Measurements from ENCODE around the gene FAM135A. TPM values are rescaled to one million over a fixed set of nuclear protein-coding genes. Genes with fewer than 3 reads are reported as not detected.

The FAM135A gene
- total and polyA plus RNA-seq, 4 donors = 6.9 to 25.7 (median 16.1) TPM

DNA sequence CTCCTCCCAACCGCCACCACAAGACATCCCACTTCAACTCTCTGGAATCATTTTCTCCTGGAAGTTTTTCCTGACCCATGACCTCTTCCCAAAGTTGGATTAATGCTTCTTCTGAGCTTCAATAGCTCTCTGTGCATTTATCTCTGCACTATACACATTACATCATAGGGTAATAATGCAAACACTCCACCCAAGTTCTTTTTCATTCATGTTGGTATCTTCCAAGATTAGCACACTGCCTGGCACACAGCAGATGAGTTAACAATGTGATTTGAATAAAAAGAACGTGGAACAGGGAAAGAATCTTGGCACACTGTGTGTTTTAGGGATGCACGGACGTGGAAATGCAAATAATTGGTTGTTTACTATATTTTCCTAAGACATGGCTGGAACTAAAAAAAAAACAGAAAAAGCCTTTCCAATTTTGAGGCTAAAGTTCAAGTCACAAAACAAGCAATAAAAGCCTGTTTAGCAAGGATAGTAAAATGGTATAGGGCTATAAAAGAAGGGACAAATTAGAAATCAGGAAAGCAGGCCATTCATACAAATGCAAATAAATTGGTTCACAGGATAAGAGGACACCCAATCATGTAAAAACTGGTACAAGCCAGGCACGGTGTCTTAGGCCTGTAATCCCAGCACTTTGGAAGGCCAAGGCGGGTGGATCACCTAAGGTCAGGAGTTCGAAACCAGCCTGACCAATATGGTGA is 1.6 kb upstream of the FAM135A start:
- DNase-seq = no peak
- Histone ChIP-seq H3K4me3 (ENCODE audit: low read length in 2 of 2) (no peak overlapping the region), H3K4me1 (ENCODE audit: control insufficient read depth in 1 of 2, insufficient read depth in 2 of 2, low read length in 2 of 2) (no peaks in the 10 kb centered on the region), H3K9me3 (ENCODE audit: control insufficient read depth, low read length) (no peaks in the 10 kb centered on the region), H3K36me3 (ENCODE audit: control insufficient read depth in 1 of 2, insufficient read depth in 2 of 2, low read length in 1 of 2) (no peaks in the 10 kb centered on the region), H3K27me3 (ENCODE audit: control insufficient read depth in 1 of 2, insufficient read depth in 2 of 2, low read length in 1 of 2) (no peaks in the 10 kb centered on the region), H3K27ac (ENCODE audit: low read depth in 1 of 2, low read length in 2 of 2) (no peak overlapping the region)
- 86 to 90% methylated on average over 7 of the region's 7 CpGs for WGBS, 2 donors
- intact Hi-C loops (cut with DNase I) = loop anchor here in 1 of 2 donors (10.0 kb wide), 2 partner anchors 153 to 253 kb away; partner anchors contain the start of genes SDHAF4 and SMAP1
- ATAC-seq (ENCODE audit: low FRiP score) = no peak

DNA sequence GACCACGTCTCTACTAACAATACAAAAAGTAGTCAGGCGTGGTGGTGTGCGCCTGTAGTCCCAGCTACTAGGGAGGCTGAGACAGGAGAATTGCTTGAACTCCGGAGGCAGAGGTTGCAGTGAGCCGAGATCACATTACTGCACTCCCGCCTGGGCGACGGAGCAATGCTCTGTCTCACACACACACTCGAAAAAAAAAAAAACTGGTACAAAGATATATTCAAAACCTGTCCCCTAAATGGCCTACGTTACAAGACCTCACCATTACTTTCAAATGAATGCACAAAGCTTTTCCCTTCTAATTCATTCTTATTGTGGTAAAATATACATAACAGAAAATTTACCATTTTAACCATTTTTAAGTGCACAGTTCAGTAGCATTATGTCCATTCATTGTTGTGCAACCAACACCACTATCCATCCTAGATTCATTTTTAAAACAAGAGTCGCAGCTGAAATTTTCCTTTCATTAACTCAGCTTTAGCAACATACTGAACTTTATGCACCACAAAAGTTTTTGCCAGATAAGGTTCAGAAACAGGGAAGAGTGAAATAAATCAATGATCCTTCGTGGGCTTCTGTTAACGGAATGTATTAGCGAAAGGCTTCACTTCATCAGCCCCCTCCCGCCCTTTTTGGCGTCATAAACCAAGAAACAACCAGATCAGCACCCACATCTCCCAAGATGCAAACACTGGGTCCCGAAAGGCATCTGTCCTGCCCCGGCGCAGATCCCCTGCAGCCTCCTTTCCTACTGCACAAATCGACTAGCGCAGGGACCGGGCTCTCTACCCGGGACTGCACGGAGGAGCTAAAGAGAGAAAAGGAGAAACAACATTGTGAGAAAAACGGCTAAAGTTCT is 825 bp upstream of the FAM135A start:
- intact Hi-C loops (cut with DNase I) = loop anchor here in 1 of 2 donors (10.0 kb wide), 2 partner anchors 152 to 252 kb away; partner anchors contain the start of genes SDHAF4 and SMAP1
- Histone ChIP-seq H3K27ac (ENCODE audit: low read depth in 1 of 2, low read length in 2 of 2) (peak overlapping the region in 1 of 2 donors; percentile 65), H3K36me3 (ENCODE audit: control insufficient read depth in 1 of 2, insufficient read depth in 2 of 2, low read length in 1 of 2) (no peaks in the 10 kb centered on the region), H3K4me1 (ENCODE audit: control insufficient read depth in 1 of 2, insufficient read depth in 2 of 2, low read length in 2 of 2) (peaks cover 0 to 3% of the 10 kb centered on the region in 2 donors), H3K4me3 (ENCODE audit: low read length in 2 of 2) (peak overlapping the region; percentile 88), H3K27me3 (ENCODE audit: control insufficient read depth in 1 of 2, insufficient read depth in 2 of 2, low read length in 1 of 2) (no peaks in the 10 kb centered on the region), H3K9me3 (ENCODE audit: control insufficient read depth, low read length) (no peaks in the 10 kb centered on the region)
- ATAC-seq (ENCODE audit: low FRiP score) (peak; percentile 68), DNase-seq (no peak)
- 35 to 39% methylated on average over 25 of the region's 25 CpGs for WGBS, 2 donors

- 1% methylated on average over 18 to 20 of the region's 20 CpGs for WGBS, 2 donors
- intact Hi-C loops (cut with DNase I) = loop anchor here in 1 of 2 donors (10.0 kb wide), 2 partner anchors 151 to 251 kb away; partner anchors contain the start of genes SDHAF4 and SMAP1
- H3K9me3 ChIP-seq (ENCODE audit: control insufficient read depth, low read length) = no peaks in the 10 kb centered on the region
- peaks cover 0 to 3% of the 10 kb centered on the region in 2 donors for H3K4me1 ChIP-seq (ENCODE audit: control insufficient read depth in 1 of 2, insufficient read depth in 2 of 2, low read length in 2 of 2)
- DNase-seq (peak in 1 of 2 donors; percentile 54), ATAC-seq (ENCODE audit: low FRiP score) (peak; percentile 17)
- H3K27me3 ChIP-seq (ENCODE audit: control insufficient read depth in 1 of 2, insufficient read depth in 2 of 2, low read length in 1 of 2) = no peaks in the 10 kb centered on the region
- peak overlapping the region; percentile 88 for H3K4me3 ChIP-seq (ENCODE audit: low read length in 2 of 2)
- H3K27ac ChIP-seq (ENCODE audit: low read depth in 1 of 2, low read length in 2 of 2) = peak overlapping the region in 1 of 2 donors; percentile 42
- H3K36me3 ChIP-seq (ENCODE audit: control insufficient read depth in 1 of 2, insufficient read depth in 2 of 2, low read length in 1 of 2) = peaks cover 0 to 3% of the 10 kb centered on the region in 2 donors
Observed at GRCh38 chr6:70413992-70414494, 735 bp downstream of the FAM135A start.

DNA sequence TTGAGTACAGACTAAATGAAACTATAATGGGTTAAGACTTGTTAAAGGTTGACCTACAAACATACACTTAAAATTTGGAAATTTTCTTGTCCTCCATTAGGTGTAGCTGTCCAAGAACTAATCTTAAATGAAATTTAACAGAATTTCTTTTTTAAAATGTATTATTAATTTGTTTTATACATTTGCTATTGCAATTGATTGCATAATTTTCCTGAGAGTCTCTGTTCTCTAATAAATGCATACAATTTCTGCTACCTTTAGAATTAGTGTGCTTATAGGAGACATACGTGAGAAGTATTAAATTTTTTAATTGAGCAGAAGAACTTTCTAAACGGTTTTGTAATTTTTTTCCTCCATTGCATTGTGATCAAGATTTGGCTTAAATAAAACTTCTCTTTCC is 1.5 kb downstream of the FAM135A start:
- WGBS, 2 donors = 70 to 72% methylated on average over 2 of the region's 2 CpGs
- intact Hi-C loops (cut with DNase I) = loop anchor here in 1 of 2 donors (10.0 kb wide), 2 partner anchors 150 to 250 kb away; partner anchors contain the start of genes SDHAF4 and SMAP1

DNA sequence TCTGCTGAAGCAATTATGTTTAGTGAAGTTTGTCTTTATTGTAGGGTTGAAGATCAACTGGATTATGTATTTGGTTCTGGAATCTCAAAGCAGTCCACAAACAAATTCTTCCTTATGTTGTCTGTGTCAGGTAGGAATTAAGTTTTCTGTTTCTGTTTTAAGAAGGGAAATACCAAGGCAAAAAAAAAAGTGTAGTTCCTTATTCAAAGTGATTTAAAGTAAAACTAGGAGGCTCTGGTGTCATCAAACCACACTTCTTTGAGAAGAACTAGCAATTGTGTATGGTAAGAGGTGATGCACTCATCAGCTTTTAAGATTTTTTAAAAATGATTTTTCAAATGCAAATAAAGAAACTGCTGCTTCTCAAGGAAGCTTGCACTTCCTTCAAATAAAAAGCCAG is 1.9 kb downstream of the FAM135A start:
- ATAC-seq (ENCODE audit: low FRiP score) (no peak), DNase-seq (no peak)
- Histone ChIP-seq H3K27me3 (ENCODE audit: control insufficient read depth in 1 of 2, insufficient read depth in 2 of 2, low read length in 1 of 2) (no peaks in the 10 kb centered on the region), H3K9me3 (ENCODE audit: control insufficient read depth, low read length) (no peaks in the 10 kb centered on the region), H3K27ac (ENCODE audit: low read depth in 1 of 2, low read length in 2 of 2) (no peak overlapping the region), H3K36me3 (ENCODE audit: control insufficient read depth in 1 of 2, insufficient read depth in 2 of 2, low read length in 1 of 2) (peaks cover 0 to 3% of the 10 kb centered on the region in 2 donors), H3K4me3 (ENCODE audit: low read length in 2 of 2) (no peak overlapping the region), H3K4me1 (ENCODE audit: control insufficient read depth in 1 of 2, insufficient read depth in 2 of 2, low read length in 2 of 2) (peaks cover 0 to 3% of the 10 kb centered on the region in 2 donors)
- intact Hi-C loops (cut with DNase I) = loop anchor here in 1 of 2 donors (10.0 kb wide), 2 partner anchors 150 to 250 kb away; partner anchors contain the start of genes SDHAF4 and SMAP1

More for the DNA sequence above, 1.5 kb downstream of the FAM135A start:
- Histone ChIP-seq H3K4me1 (ENCODE audit: control insufficient read depth in 1 of 2, insufficient read depth in 2 of 2, low read length in 2 of 2) (peaks cover 0 to 3% of the 10 kb centered on the region in 2 donors), H3K36me3 (ENCODE audit: control insufficient read depth in 1 of 2, insufficient read depth in 2 of 2, low read length in 1 of 2) (peaks cover 0 to 3% of the 10 kb centered on the region in 2 donors), H3K27me3 (ENCODE audit: control insufficient read depth in 1 of 2, insufficient read depth in 2 of 2, low read length in 1 of 2) (no peaks in the 10 kb centered on the region), H3K27ac (ENCODE audit: low read depth in 1 of 2, low read length in 2 of 2) (no peak overlapping the region), H3K4me3 (ENCODE audit: low read length in 2 of 2) (peak overlapping the region in 1 of 2 donors; percentile 88), H3K9me3 (ENCODE audit: control insufficient read depth, low read length) (no peaks in the 10 kb centered on the region)
- ATAC-seq (ENCODE audit: low FRiP score) (no peak), DNase-seq (no peak)

DNA sequence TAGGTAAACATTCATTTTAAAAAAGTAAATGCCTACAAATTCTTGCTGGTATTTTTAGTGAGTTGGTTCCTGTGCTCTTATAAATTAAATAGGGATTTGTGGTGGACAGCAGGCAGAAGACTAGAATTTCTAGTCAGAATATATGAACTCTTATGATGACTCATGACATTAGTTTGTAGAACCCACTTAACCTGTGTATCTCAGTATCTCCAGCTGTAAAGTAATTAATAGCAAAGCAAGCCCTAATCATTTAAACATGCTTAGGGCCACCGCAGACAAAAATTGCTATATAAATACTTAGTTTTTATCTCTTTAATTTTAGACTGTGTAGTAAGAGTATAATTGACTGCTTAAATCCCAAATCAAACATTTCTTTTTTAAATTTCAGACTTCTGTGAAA is 2.4 kb downstream of the FAM135A start:
- Histone ChIP-seq H3K27ac (ENCODE audit: low read depth in 1 of 2, low read length in 2 of 2) (no peak overlapping the region), H3K4me3 (ENCODE audit: low read length in 2 of 2) (no peak overlapping the region), H3K4me1 (ENCODE audit: control insufficient read depth in 1 of 2, insufficient read depth in 2 of 2, low read length in 2 of 2) (peaks cover 0 to 3% of the 10 kb centered on the region in 2 donors), H3K36me3 (ENCODE audit: control insufficient read depth in 1 of 2, insufficient read depth in 2 of 2, low read length in 1 of 2) (peaks cover 0 to 3% of the 10 kb centered on the region in 2 donors), H3K27me3 (ENCODE audit: control insufficient read depth in 1 of 2, insufficient read depth in 2 of 2, low read length in 1 of 2) (no peaks in the 10 kb centered on the region), H3K9me3 (ENCODE audit: control insufficient read depth, low read length) (no peaks in the 10 kb centered on the region)
- intact Hi-C loops (cut with DNase I) = loop anchor here in 1 of 2 donors (10.0 kb wide), 2 partner anchors 149 to 249 kb away; partner anchors contain the start of genes SDHAF4 and SMAP1
- DNase-seq = no peak
- ATAC-seq (ENCODE audit: low FRiP score) = no peak
- WGBS, 2 donors = 85 to 91% methylated on average over 1 of the region's 1 CpG

- no peaks in the 10 kb centered on the region for H3K9me3 ChIP-seq (ENCODE audit: control insufficient read depth, low read length)
- no peak for DNase-seq
- H3K36me3 ChIP-seq (ENCODE audit: control insufficient read depth in 1 of 2, insufficient read depth in 2 of 2, low read length in 1 of 2) = peaks cover 3% of the 10 kb centered on the region in 2 donors
- H3K4me1 ChIP-seq (ENCODE audit: control insufficient read depth in 1 of 2, insufficient read depth in 2 of 2, low read length in 2 of 2) = peaks cover 0 to 3% of the 10 kb centered on the region in 2 donors
- no peaks in the 10 kb centered on the region for H3K27me3 ChIP-seq (ENCODE audit: control insufficient read depth in 1 of 2, insufficient read depth in 2 of 2, low read length in 1 of 2)
- ATAC-seq (ENCODE audit: low FRiP score) = no peak
- intact Hi-C loops (cut with DNase I) = no loop called here
- 76 to 79% methylated on average over 2 of the region's 2 CpGs for WGBS, 2 donors
- no peak overlapping the region for H3K27ac ChIP-seq (ENCODE audit: low read depth in 1 of 2, low read length in 2 of 2)
- no peak overlapping the region for H3K4me3 ChIP-seq (ENCODE audit: low read length in 2 of 2)
Observed at GRCh38 chr6:70421509-70421908, 8.2 kb downstream of the FAM135A start.
